Astrocyte of the spinal cord (primary cell): ENCODE measurements around the gene RITA1.
"Not testable (repeated sequence)": the region's sequence is repeated elsewhere in the genome, so short reads cannot be mapped to it uniquely, and the experiment has no call there.

Experiments
- DNase-seq: peaks from one replicate; pipeline ENCODE4 v3.0.0; 2011; ENCODE audit warnings: low read depth, low spot score
- H3K4me3 ChIP-seq: 2 replicates; pipeline ENCODE4 v1.5.1; 2011; ENCODE audit warnings: low read depth, mild to moderate bottlenecking, low read length, moderate library complexity
- in situ Hi-C: cut with HindIII; loops from 2 replicates; pipeline ENCODE4 v1.10.0; 2017; ENCODE audit warnings: low sequenced_read_pairs
- TF ChIP-seq, protein P1 (sequence below): IDR thresholded peaks from 2 replicates; pipeline ENCODE4 v1.5.1; 2012; ENCODE audit warnings: low read depth, mild to moderate bottlenecking, low read length, inconsistent platforms

Gene RITA1

GRCh38 chr12:113140706-113141105 is 44.8 kb upstream of the RITA1 start:
- no peak for DNase-seq
- TF ChIP-seq, protein P1, sequence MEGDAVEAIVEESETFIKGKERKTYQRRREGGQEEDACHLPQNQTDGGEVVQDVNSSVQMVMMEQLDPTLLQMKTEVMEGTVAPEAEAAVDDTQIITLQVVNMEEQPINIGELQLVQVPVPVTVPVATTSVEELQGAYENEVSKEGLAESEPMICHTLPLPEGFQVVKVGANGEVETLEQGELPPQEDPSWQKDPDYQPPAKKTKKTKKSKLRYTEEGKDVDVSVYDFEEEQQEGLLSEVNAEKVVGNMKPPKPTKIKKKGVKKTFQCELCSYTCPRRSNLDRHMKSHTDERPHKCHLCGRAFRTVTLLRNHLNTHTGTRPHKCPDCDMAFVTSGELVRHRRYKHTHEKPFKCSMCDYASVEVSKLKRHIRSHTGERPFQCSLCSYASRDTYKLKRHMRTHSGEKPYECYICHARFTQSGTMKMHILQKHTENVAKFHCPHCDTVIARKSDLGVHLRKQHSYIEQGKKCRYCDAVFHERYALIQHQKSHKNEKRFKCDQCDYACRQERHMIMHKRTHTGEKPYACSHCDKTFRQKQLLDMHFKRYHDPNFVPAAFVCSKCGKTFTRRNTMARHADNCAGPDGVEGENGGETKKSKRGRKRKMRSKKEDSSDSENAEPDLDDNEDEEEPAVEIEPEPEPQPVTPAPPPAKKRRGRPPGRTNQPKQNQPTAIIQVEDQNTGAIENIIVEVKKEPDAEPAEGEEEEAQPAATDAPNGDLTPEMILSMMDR, result no peak
- H3K4me3 ChIP-seq, result no peak overlapping the region
- in situ Hi-C loops, result no loop called here

GRCh38 chr12:113141716-113142115 is 43.8 kb upstream of the RITA1 start:
- DNase-seq, H3K4me3 ChIP-seq, in situ Hi-C loops: not testable (repeated sequence)

GRCh38 chr12:113142173-113142885 is 43.2 kb upstream of the RITA1 start:
- H3K4me3 ChIP-seq, result no peak overlapping the region
- DNase-seq, result no peak
- TF ChIP-seq, protein P1, result no peak
- in situ Hi-C loops, result no loop called here

DNA sequence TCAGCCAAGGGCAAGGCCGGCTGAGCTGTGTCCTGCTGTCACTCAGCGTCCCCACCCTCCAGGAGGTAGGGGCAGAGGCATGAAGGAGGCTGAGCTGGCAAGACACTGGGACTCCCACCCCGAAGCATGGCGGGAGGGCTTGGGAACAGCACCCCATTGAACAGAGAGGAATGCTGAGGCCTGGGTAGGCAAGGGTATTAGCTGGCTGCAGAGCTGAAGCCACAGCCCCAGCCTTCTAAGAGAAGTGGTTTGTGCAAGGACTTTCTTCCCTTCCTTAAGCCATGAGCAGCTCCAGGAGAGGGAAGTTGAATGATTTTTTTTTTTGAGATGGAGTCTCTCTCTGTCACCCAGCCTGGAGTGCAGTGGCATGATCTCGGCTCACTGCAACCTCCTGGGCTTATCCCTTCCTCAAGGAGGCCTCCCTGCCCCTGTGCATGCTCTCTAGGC is 42.6 kb upstream of the RITA1 start:
- TF ChIP-seq, protein P1, result no peak
- no peak overlapping the region for H3K4me3 ChIP-seq
- DNase-seq, result no peak
- in situ Hi-C loops, result no loop called here

- DNase-seq, result no peak
- in situ Hi-C loops, result no loop called here
- TF ChIP-seq, protein P1, result no peak
- H3K4me3 ChIP-seq, result no peak overlapping the region
Measured at GRCh38 chr12:113143959-113144358, 41.6 kb upstream of the RITA1 start.

DNA sequence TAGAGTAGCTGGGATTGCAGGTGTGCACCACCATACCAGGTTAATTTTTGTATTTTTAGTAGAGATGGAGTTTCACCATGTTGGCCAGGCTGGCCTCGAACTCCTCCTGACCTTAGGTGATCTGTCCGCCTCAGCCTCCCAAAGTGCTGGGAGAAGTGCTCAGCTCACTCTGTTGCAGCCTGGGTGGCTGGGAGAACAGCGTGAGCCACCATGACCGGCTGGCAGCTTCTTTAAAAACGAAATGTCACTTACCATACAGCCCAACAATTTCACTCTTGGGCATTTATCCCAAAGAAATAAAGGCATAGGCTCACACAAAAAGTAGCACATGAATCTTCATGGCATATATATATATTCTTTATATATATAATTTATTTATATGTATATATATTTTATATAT is 40.7 kb upstream of the RITA1 start:
- DNase-seq, result no peak
- no peak overlapping the region for H3K4me3 ChIP-seq
- in situ Hi-C loops, result no loop called here
- TF ChIP-seq, protein P1, result no peak

DNA sequence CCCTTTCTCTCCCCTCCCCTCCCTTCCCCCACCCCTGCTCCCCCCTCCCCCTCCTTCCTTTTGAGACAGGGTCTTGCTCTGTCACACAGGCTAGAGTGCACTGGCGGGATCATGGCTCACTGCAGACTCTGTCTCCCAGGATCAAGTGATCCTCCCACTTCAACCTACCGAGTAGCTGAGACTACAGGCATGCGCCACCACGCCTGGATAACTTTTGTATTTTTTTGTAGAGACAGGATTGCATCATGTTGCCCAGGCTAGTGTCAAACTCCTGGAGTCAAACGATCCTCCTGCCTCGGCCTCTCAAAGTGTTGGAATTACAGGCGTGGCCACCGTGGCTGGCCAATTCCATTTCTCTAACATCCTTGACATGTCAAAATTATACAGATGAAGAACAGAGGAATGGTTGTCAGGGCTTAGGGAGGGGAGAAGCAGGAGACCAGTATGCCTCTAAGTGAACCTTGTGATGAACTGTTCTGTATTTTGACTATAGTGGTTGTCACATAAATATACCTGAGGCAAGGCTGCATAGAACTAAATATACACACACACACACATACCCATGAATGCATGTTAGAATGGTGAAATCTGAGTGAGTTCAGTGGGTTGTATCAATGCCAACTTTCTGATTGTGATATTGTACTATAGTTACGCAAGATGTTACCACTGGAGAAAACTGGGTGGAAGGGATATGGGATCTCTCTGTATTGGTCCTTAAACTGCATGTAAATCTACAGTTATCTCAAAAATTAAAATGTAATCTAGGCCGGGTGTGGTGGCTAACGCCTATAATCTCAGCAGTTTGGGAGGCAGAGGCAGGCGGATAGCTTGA is 39.6 kb upstream of the RITA1 start:
- no peak overlapping the region for H3K4me3 ChIP-seq
- TF ChIP-seq, protein P1, result no peak
- in situ Hi-C loops, result no loop called here
- DNase-seq, result no peak
